ENCODE measurements around the gene MAN2A2. TPM values are rescaled to one million over a fixed set of nuclear protein-coding genes. Genes with fewer than 3 reads are reported as not detected.
A peak's percentile ranks its signal among the peaks of the same experiment; 100 is the strongest.

MAN2A2 gene
- total RNA-seq, 1 experiment from 2014 or later: 31.0 TPM

GRCh38 chr15:90916461-90916860 lies 13.4 kb downstream of the MAN2A2 start (continued):
- TF ChIP-seq CTCF (IDR thresholded peaks at IDR 0.05) (no peak), NFE2L1 (CRISPR knock-in tag; IDR thresholded peaks at IDR 0.05) (no peak), ZNF219 (CRISPR knock-in tag; IDR thresholded peaks at IDR 0.05; ENCODE audit: borderline replicate concordance) (no peak), ZSCAN18 (CRISPR knock-in tag; IDR thresholded peaks at IDR 0.05) (no peak), ZNF416 (CRISPR knock-in tag; IDR thresholded peaks at IDR 0.05) (no peak), CREM (CRISPR knock-in tag; IDR thresholded peaks at IDR 0.05) (no peak), JAZF1 (CRISPR knock-in tag; IDR thresholded peaks at IDR 0.05) (no peak), RELA (CRISPR knock-in tag; IDR thresholded peaks at IDR 0.05; ENCODE audit: borderline replicate concordance) (no peak), FOXK1 (CRISPR knock-in tag; IDR thresholded peaks at IDR 0.05) (no peak), ESRRA (CRISPR knock-in tag; IDR thresholded peaks at IDR 0.05; ENCODE audit: borderline replicate concordance) (no peak), CDX4 (CRISPR knock-in tag; IDR thresholded peaks at IDR 0.05; ENCODE audit: borderline replicate concordance) (no peak), PRDM15 (CRISPR knock-in tag; IDR thresholded peaks at IDR 0.05) (no peak), ZNF671 (CRISPR knock-in tag; IDR thresholded peaks at IDR 0.05) (no peak)

GRCh38 chr15:90917569-90917968 lies 14.5 kb downstream of the MAN2A2 start:
- H3K9me3 Mint-ChIP-seq: no peaks in the 10 kb centered on the region
- peaks cover 15% of the 10 kb centered on the region for H3K36me3 Mint-ChIP-seq
- H3K27ac Mint-ChIP-seq: peak overlapping the region; percentile 17; the same call in 1 of the 2 replicates
- DNase-seq (ENCODE audit: low spot score): no peak
- H3K4me3 Mint-ChIP-seq: no peak overlapping the region
- H3K27me3 Mint-ChIP-seq (ENCODE audit: low read depth): no peaks in the 10 kb centered on the region; the same call in 1 of the 2 replicates
- ChIA-PET CTCF (interaction anchor here (1.4 to 2.6 kb wide), 2 partner anchors 14 to 15 kb away, joined by 4 to 24 read pairs; partner anchors contain the start of genes HDDC3 and MAN2A2), POLR2A (no interaction called here)
- ATAC-seq: no peak
- H3K4me1 Mint-ChIP-seq: peaks cover 6% of the 10 kb centered on the region; the same call in 1 of the 2 replicates
- TF ChIP-seq E2F1 (CRISPR knock-in tag; IDR thresholded peaks at IDR 0.05): no peak
- TF ChIP-seq NFATC4 (CRISPR knock-in tag; IDR thresholded peaks at IDR 0.05): no peak
- TF ChIP-seq PREB (CRISPR knock-in tag; IDR thresholded peaks at IDR 0.05; ENCODE audit: borderline replicate concordance): no peak
- no peak for TF ChIP-seq TCF7 (CRISPR knock-in tag; IDR thresholded peaks at IDR 0.05; ENCODE audit: low read depth)
- no peak for TF ChIP-seq ESRRA (CRISPR knock-in tag; IDR thresholded peaks at IDR 0.05; ENCODE audit: borderline replicate concordance)
- TF ChIP-seq FOXP4 (CRISPR knock-in tag; IDR thresholded peaks at IDR 0.05): no peak
- no peak for TF ChIP-seq IRF2 (CRISPR knock-in tag; IDR thresholded peaks at IDR 0.05; ENCODE audit: borderline replicate concordance, low read depth)
- no peak for TF ChIP-seq MXD4 (CRISPR knock-in tag; IDR thresholded peaks at IDR 0.05; ENCODE audit: borderline replicate concordance)
- TF ChIP-seq ZBTB21 (CRISPR knock-in tag; IDR thresholded peaks at IDR 0.05; ENCODE audit: borderline replicate concordance): no peak

Measured in WTC11 (cell line).